GM19099 (cell line): Measurements from ENCODE around the gene AMIGO2.

Experiments
- POLR2A ChIP-seq: IDR thresholded peaks from 3 replicates; pipeline ENCODE4 v1.6.1; 2011; ENCODE audit warnings: low read depth; ENCODE audit not compliant: insufficient read length; ENCODE audit errors: extremely low read depth

The AMIGO2 gene

GRCh38 chr12:47067771-47068431 lies 11.9 kb downstream of the AMIGO2 start:
- no peak for TF ChIP-seq POLR2A

GRCh38 chr12:47067176-47067575 lies 12.6 kb downstream of the AMIGO2 start:
- no peak for TF ChIP-seq POLR2A

- TF ChIP-seq POLR2A = no peak
Observed at GRCh38 chr12:47066278-47067025, 13.3 kb downstream of the AMIGO2 start.

GRCh38 chr12:47065546-47065945 lies 14.2 kb downstream of the AMIGO2 start:
- TF ChIP-seq POLR2A = no peak

- no peak for TF ChIP-seq POLR2A
Observed at GRCh38 chr12:47054659-47055058, 25.1 kb downstream of the AMIGO2 start.

GRCh38 chr12:47053961-47054360 lies 25.8 kb downstream of the AMIGO2 start:
- no peak for TF ChIP-seq POLR2A

- no peak for TF ChIP-seq POLR2A
Observed at GRCh38 chr12:47052274-47052673, 27.5 kb downstream of the AMIGO2 start.

GRCh38 chr12:47048541-47048940 lies 31.2 kb downstream of the AMIGO2 start:
- TF ChIP-seq POLR2A = no peak

GRCh38 chr12:47041327-47041726 lies 38.4 kb downstream of the AMIGO2 start:
- no peak for TF ChIP-seq POLR2A

- no peak for TF ChIP-seq POLR2A
Observed at GRCh38 chr12:47039756-47040155, 40.0 kb downstream of the AMIGO2 start.

GRCh38 chr12:47039079-47039478 lies 40.7 kb downstream of the AMIGO2 start:
- no peak for TF ChIP-seq POLR2A

- no peak for TF ChIP-seq POLR2A
Observed at GRCh38 chr12:47038270-47038748, 41.5 kb downstream of the AMIGO2 start.

GRCh38 chr12:47035484-47035883 lies 44.3 kb downstream of the AMIGO2 start:
- TF ChIP-seq POLR2A = no peak

GRCh38 chr12:47034661-47035060 lies 45.1 kb downstream of the AMIGO2 start:
- no peak for TF ChIP-seq POLR2A

- no peak for TF ChIP-seq POLR2A
Observed at GRCh38 chr12:47033789-47034555, 45.8 kb downstream of the AMIGO2 start.
